K562 (cell line): Measurements from ENCODE around the gene EHD2. TPM values are rescaled to one million over a fixed set of nuclear protein-coding genes. Genes with fewer than 3 reads are reported as not detected.

ENCODE experiments used
- CHD4 ChIP-seq: fragments of 200-600 bp; sonication (generic); IDR thresholded peaks from 3 replicates; pipeline ENCODE4 v1.6.1; 2012; ENCODE audit warnings: low read depth, mild to moderate bottlenecking, mixed read lengths, low read length, inconsistent platforms; ENCODE audit not compliant: insufficient read depth, insufficient replicate concordance, poor library complexity, severe bottlenecking
- CTBP1 ChIP-seq: fragments of 450-650 bp; IDR thresholded peaks from 2 replicates; pipeline ENCODE4 v1.6.1; 2016; ENCODE audit warnings: borderline replicate concordance
- DACH1 ChIP-seq: fragments of 450-650 bp; IDR thresholded peaks from 2 replicates; pipeline ENCODE4 v1.6.1; 2018; ENCODE audit not compliant: partially characterized antibody
- JUND ChIP-seq, 2 experiments: IDR thresholded peaks; 2 replicates in 1 of 2; 3 replicates in 1 of 2; pipeline ENCODE4 v1.6.1; 2011; ENCODE audit warnings: borderline replicate concordance in 2 of 2, low read depth in 2 of 2, low read length in 2 of 2, improper control_type of control experiment in 1 of 2, missing biosample characterization in 1 of 2, missing genetic modification characterization in 1 of 2, missing genetic modification reagents in 1 of 2
- NFE2L1 ChIP-seq: fragments of 450-650 bp; IDR thresholded peaks from 2 replicates; pipeline ENCODE4 v1.6.1; 2016; ENCODE audit warnings: missing genetic modification characterization, low read depth, mild to moderate bottlenecking, missing compliant biosample characterization, moderate library complexity, borderline replicate concordance
- SAP30 ChIP-seq: fragments of 200-600 bp; sonication (generic); IDR thresholded peaks from 2 replicates; pipeline ENCODE4 v1.6.1; 2012; ENCODE audit warnings: borderline replicate concordance, low read depth, mild to moderate bottlenecking, moderate library complexity, low read length, control low read depth, inconsistent platforms; ENCODE audit not compliant: insufficient read depth, poor library complexity, severe bottlenecking
- SMAD3 ChIP-seq: fragments of 450-650 bp; formaldehyde crosslinking; conservative IDR thresholded peaks from 2 replicates; pipeline ENCODE4 v1.4.0; 2020; ENCODE audit warnings: mild to moderate bottlenecking
- ZFPM2 ChIP-seq: fragments of 250-450 bp; sonication (Bioruptor Pico); IDR thresholded peaks from 2 replicates; pipeline ENCODE4 v1.5.1; 2022; ENCODE audit warnings: mild to moderate bottlenecking
- ZNF696 ChIP-seq: fragments of 250-450 bp; sonication (Bioruptor Pico); conservative IDR thresholded peaks from 2 replicates; pipeline ENCODE4 v1.4.0; 2020; ENCODE audit warnings: mild to moderate bottlenecking, moderate library complexity
- ZSCAN32 ChIP-seq: fragments of 450-650 bp; formaldehyde crosslinking; IDR thresholded peaks from 2 replicates; pipeline ENCODE4 v1.4.0; 2020; ENCODE audit warnings: mild to moderate bottlenecking, moderate library complexity
- polyA plus RNA-seq, 8 experiments: library from polyadenylated mRNA; depleted of rRNA in 4 of 8; stranded (reverse) in 5 of 8; unstranded in 3 of 8; fragments of >200 nt; fragmentation: Nextera tagmentation in 2 of 8; fragmentation: Illumina TruSeq in 1 of 8; extraction: Ambion mirVana in 2 of 8; extraction: Trizol in 1 of 8; gene quantifications; 2 replicates each; pipeline versions ENCODE4 v1.2.1 to v1.2.3, GENCODE V29; 2011 to 2014; ENCODE audit warnings: inconsistent platforms in 1 of 8, missing spikeins in 1 of 8
- total RNA-seq, 7 experiments: library from RNA; depleted of rRNA in 6 of 7; stranded (reverse); fragments of >200 nt in 6 of 7; fragmentation: Illumina TruSeq in 2 of 7; extraction: Trizol in 2 of 7; gene quantifications; 2 replicates each; pipeline versions ENCODE4 v1.2.1 to v1.2.3, GENCODE V29; 2011 to 2021; ENCODE audit warnings: low replicate concordance in 1 of 7
- TF ChIP-seq, protein P1 (sequence below): fragments of 150-350 bp; conservative IDR thresholded peaks from 2 replicates; pipeline ENCODE4 v1.6.1; 2014; ENCODE audit warnings: low read length
- TF ChIP-seq, protein P2 (sequence below): sonication (generic); formaldehyde crosslinking; IDR thresholded peaks from 2 replicates; pipeline ENCODE4 v1.8.1; 2022; ENCODE audit warnings: missing genetic modification reagents
- TF ChIP-seq, protein P3 (sequence below): fragments of 450-650 bp; formaldehyde crosslinking; IDR thresholded peaks from 2 replicates; pipeline ENCODE4 v1.4.0; 2022; ENCODE audit warnings: missing genetic modification characterization
- TF ChIP-seq, protein P4 (sequence below): fragments of 450-650 bp; IDR thresholded peaks from 2 replicates; pipeline ENCODE4 v1.6.1; 2016; ENCODE audit warnings: borderline replicate concordance
- TF ChIP-seq, protein P5 (sequence below): sonication (generic); formaldehyde crosslinking; IDR thresholded peaks from 2 replicates; pipeline ENCODE4 v1.8.1; 2023; ENCODE audit warnings: mild to moderate bottlenecking, missing genetic modification reagents

The EHD2 gene
- total and polyA plus RNA-seq, 9 of the 15 experiments (the other 6 are each of a cell fraction or from before 2014, with no cell fraction given): 1.7 to 32.2 (median 3.0) TPM

DNA sequence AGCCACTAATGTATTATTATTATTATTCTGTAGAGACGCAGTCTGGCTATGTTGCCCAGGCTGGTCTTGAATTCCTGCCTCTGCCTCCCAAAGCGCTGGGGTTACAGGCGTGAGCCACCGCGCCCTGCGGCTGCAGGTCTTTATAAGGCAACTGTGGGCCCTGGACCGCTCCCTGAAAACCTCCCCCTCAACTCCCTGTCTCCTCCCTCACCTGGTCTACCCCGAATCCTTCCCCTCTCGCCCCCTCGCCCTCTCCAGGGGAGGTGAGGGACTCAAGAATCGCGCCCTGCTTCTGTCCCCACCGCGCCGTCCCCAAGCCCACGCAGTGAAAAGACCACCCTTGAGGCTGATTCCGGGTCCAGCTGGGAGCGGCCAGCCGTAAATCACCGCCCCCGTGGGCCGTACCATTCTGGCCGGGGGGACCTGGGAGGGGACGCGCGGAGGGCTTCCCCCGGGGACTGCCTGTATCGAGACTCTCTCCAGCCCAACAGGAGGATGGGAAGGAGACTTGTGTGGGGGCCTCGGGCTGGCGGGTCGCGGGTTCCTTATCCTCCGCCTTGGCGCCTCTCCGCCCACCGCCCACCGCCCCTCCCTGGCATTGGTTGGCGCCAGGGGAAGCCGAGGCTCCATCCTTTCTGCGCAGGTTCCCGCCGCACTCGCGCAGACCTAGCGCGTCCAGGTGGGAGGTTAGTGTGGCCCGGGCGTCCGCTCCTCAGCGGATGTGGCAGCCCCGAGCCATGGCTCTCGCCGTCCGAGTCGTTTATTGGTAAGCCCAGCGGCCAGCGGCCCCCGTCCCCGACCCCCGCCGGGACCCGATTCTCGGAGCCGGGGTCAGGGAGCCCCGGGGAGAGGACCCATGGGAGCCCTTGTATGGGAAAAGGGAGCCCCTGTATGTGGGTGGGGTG lies 65.1 kb downstream of the EHD2 start, which contains the start of gene SELENOW (continued):
- TF ChIP-seq, protein P1, sequence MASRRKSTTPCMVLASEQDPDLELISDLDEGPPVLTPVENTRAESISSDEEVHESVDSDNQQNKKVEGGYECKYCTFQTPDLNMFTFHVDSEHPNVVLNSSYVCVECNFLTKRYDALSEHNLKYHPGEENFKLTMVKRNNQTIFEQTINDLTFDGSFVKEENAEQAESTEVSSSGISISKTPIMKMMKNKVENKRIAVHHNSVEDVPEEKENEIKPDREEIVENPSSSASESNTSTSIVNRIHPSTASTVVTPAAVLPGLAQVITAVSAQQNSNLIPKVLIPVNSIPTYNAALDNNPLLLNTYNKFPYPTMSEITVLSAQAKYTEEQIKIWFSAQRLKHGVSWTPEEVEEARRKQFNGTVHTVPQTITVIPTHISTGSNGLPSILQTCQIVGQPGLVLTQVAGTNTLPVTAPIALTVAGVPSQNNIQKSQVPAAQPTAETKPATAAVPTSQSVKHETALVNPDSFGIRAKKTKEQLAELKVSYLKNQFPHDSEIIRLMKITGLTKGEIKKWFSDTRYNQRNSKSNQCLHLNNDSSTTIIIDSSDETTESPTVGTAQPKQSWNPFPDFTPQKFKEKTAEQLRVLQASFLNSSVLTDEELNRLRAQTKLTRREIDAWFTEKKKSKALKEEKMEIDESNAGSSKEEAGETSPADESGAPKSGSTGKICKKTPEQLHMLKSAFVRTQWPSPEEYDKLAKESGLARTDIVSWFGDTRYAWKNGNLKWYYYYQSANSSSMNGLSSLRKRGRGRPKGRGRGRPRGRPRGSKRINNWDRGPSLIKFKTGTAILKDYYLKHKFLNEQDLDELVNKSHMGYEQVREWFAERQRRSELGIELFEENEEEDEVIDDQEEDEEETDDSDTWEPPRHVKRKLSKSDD: no peak
- TF ChIP-seq SMAD3: no peak
- TF ChIP-seq, protein P2, sequence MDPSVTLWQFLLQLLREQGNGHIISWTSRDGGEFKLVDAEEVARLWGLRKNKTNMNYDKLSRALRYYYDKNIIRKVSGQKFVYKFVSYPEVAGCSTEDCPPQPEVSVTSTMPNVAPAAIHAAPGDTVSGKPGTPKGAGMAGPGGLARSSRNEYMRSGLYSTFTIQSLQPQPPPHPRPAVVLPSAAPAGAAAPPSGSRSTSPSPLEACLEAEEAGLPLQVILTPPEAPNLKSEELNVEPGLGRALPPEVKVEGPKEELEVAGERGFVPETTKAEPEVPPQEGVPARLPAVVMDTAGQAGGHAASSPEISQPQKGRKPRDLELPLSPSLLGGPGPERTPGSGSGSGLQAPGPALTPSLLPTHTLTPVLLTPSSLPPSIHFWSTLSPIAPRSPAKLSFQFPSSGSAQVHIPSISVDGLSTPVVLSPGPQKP (CRISPR knock-in tag): no peak
- TF ChIP-seq, protein P3, sequence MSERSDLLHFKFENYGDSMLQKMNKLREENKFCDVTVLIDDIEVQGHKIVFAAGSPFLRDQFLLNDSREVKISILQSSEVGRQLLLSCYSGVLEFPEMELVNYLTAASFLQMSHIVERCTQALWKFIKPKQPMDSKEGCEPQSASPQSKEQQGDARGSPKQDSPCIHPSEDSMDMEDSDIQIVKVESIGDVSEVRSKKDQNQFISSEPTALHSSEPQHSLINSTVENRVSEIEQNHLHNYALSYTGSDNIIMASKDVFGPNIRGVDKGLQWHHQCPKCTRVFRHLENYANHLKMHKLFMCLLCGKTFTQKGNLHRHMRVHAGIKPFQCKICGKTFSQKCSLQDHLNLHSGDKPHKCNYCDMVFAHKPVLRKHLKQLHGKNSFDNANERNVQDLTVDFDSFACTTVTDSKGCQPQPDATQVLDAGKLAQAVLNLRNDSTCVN (CRISPR knock-in tag): no peak
- TF ChIP-seq ZFPM2 (CRISPR knock-in tag): no peak
- TF ChIP-seq CHD4: no peak
- peak; percentile 94 for TF ChIP-seq CTBP1
- no peak for TF ChIP-seq NFE2L1 (tag)
- peak; percentile 91 for TF ChIP-seq DACH1
- TF ChIP-seq, protein P4, sequence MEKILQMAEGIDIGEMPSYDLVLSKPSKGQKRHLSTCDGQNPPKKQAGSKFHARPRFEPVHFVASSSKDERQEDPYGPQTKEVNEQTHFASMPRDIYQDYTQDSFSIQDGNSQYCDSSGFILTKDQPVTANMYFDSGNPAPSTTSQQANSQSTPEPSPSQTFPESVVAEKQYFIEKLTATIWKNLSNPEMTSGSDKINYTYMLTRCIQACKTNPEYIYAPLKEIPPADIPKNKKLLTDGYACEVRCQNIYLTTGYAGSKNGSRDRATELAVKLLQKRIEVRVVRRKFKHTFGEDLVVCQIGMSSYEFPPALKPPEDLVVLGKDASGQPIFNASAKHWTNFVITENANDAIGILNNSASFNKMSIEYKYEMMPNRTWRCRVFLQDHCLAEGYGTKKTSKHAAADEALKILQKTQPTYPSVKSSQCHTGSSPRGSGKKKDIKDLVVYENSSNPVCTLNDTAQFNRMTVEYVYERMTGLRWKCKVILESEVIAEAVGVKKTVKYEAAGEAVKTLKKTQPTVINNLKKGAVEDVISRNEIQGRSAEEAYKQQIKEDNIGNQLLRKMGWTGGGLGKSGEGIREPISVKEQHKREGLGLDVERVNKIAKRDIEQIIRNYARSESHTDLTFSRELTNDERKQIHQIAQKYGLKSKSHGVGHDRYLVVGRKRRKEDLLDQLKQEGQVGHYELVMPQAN: peak; percentile 78
- peak; percentile 71 for TF ChIP-seq SAP30
- TF ChIP-seq JUND (IDR thresholded peaks at IDR 0.05; ENCODE audit: borderline replicate concordance, low read depth, low read length): peak; percentile 96
- no peak for TF ChIP-seq JUND (tag; IDR thresholded peaks at IDR 0.05; ENCODE audit: borderline replicate concordance, low read depth, low read length)
- TF ChIP-seq, protein P5, sequence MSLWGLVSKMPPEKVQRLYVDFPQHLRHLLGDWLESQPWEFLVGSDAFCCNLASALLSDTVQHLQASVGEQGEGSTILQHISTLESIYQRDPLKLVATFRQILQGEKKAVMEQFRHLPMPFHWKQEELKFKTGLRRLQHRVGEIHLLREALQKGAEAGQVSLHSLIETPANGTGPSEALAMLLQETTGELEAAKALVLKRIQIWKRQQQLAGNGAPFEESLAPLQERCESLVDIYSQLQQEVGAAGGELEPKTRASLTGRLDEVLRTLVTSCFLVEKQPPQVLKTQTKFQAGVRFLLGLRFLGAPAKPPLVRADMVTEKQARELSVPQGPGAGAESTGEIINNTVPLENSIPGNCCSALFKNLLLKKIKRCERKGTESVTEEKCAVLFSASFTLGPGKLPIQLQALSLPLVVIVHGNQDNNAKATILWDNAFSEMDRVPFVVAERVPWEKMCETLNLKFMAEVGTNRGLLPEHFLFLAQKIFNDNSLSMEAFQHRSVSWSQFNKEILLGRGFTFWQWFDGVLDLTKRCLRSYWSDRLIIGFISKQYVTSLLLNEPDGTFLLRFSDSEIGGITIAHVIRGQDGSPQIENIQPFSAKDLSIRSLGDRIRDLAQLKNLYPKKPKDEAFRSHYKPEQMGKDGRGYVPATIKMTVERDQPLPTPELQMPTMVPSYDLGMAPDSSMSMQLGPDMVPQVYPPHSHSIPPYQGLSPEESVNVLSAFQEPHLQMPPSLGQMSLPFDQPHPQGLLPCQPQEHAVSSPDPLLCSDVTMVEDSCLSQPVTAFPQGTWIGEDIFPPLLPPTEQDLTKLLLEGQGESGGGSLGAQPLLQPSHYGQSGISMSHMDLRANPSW: no peak
- no peak for TF ChIP-seq ZSCAN32 (CRISPR knock-in tag)
- no peak for TF ChIP-seq ZNF696 (CRISPR knock-in tag)
